ENCODE results near the gene PALLD.

DNA sequence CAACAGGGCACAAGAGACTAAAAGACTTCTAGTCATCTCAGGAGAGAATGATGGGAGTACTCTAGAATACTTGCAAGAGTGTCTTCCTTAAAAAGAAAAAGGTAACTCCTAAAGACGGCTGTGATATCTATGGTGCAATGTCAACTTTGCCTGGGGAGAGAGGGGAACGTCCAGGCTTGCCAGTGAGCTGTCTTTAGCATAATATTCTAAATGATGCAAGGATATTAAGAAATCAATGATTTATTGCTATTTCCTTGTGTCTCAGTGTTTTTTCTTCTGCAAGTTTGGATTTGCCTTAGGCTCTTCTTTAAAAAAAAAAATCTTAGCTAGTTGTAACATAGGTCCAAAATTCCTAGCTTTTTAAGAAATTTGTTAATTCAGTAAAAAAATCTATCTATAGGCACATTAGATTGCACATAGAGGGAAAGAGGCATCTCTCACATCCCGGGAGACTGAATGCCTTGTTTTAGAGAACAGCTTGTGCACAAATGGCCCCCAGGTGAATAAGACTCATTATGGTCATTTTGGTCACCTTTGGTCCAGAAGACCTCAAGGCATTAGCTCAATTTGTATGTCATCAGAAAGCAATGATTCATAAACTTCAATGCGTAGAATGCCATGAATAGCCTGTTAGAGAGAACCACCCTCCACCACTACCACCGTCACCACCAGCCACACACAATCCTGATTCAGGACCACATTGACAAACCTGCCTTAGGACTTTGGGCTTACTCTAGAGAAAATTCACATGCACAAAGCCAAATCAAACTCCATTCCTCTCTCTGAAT lies 104.1 kb downstream of the PALLD start:
- TF ChIP-seq POLR2AphosphoS5 (IDR thresholded peaks at IDR 0.05; ENCODE audit: borderline replicate concordance, low read depth, low read length) (no peak), EZH2 (IDR thresholded peaks at IDR 0.05) (no peak)

Data from SK-N-MC (cell line).